ENCODE data around the gene RRAD.
"Not testable (repeated sequence)": the region's sequence is repeated elsewhere in the genome, so short reads cannot be mapped to it uniquely, and the experiment has no call there.

RRAD gene

DNA sequence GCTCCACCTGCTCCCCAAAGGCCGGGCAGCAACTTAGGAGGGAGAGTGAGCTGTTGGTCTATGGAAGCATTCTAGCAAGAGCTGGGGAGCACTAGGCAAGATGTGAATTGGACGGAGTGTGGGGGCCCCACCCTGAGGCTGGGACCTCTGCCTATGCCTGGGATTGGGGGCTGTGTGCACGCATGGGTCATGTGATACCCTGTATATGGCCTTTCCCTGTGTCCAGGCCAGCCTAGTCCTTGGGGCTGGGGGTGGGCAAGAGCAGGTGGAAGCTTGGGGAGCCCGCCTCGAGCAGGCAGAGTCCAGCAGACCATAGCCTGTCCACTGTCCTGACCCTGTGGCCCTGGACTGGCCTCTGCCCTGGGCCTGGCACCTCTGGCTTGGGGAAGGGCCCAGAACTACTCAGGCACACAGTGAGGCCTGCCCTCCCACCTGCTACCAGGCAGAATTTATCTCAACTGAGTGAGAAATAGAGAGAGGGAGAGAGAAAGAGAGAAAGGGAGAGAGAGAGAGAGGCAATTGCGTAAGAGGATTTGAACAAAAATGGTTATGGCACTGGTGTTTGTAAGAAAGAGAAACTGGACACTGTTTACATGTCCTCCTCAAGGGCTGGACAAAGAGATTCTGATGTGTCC is 25.9 kb downstream of the RRAD start:
- peak; percentile 21 for DNase-seq

GRCh38 chr16:66898933-66899309 is 26.4 kb downstream of the RRAD start:
- DNase-seq, result no peak

DNA sequence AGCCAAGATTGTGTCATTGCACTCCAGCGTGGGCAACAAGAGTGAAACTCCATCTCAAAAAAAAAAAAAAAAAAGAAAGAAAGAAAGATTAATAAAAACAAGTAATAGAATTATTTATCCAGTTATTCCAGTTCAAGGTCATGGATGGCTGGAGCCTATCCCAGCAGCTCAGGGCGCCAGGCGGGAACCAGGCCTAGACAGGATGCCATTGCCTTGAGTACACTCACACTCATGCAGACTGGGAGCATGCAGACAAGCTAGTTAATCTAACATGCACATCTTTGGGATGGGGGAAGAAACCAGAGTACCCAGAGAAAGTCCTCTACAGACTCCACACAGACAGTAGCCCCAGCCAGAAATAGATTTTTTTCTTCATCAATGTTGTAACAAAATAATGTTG is 27.1 kb downstream of the RRAD start:
- DNase-seq, result no peak

DNA sequence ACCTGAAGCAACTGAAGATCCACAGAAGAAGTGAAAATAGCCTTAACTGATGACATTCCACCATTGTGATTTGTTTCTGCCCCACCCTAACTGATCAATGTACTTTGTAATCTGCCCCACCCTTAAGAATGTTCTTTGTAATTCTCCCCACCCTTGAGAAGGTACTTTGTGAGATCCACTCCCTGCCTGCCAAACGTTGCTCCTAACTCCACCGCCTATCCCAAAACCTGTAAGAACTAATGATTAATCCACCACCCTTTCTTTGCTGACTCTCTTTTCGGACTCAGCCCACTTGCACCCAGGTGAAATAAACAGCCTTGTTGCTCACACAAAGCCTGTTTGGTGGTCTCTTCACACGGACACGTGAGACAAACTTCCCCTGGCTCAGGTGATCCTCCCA is 28.7 kb downstream of the RRAD start:
- not testable (repeated sequence) for DNase-seq

DNA sequence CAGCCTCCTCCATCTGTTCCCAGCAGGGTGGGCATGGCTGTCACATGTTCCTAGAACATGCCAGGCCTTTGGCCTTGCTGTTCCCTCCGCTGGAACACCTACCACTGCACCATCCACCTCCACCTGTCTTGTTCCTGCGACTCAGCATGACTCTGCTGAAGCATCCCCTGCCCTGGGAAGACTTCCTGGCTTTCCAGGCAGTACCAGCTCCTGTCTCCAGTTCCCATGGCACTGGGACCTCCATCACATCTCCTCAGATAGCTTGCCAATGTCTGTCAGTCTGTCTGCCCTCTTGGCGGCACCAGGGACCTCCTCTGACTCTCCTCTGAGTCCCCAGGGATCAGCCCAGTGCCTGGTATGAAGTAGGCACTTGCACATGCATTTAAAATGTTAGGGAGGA is 29.3 kb downstream of the RRAD start:
- DNase-seq, result no peak

- no peak for DNase-seq
These were observed 29.7 kb downstream of the RRAD start for GRCh38 chr16:66895689-66895979.

DNA sequence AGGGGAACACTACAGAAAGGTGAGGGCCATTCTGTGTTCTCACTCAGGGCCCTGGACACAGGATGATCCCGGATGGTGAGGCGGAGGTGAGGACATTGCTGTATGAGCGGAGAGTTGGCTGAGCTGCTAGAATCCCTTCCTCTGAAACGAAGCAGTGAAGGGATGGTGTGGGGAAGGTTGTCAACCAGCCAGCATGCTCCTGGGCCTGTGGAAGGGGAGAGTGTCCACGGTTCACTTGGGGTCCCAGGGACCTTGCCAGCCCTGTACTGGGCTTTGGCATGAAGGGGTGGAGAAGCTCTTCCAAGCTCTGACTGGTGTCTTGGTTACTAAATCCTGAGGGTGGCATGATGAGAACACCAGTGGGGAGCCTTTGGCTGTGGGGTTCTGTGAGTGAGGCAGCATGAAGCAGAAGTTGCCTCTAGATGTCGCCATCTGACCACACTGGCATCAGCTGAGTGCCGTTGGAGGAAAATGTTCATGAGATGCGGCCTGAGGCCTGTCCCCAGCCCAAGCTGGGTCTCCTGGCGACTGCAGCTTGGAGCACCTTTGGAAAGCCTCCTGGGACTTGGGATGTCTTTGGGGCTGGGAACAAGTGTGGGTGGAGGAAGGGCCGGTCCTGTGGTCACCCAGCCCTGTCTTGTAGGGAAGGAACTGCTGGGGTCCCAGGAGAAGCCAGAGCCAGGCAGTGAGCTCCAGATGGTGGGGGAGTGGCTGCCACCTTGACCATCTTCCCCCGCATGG is 30.2 kb downstream of the RRAD start:
- peak; percentile 71 for DNase-seq

GRCh38 chr16:66894055-66894454 is 31.3 kb downstream of the RRAD start:
- DNase-seq, result no peak

GRCh38 chr16:66891797-66892196 is 33.5 kb downstream of the RRAD start:
- no peak for DNase-seq

- DNase-seq, result no peak
These were observed 34.0 kb downstream of the RRAD start for GRCh38 chr16:66891360-66891759.

DNA sequence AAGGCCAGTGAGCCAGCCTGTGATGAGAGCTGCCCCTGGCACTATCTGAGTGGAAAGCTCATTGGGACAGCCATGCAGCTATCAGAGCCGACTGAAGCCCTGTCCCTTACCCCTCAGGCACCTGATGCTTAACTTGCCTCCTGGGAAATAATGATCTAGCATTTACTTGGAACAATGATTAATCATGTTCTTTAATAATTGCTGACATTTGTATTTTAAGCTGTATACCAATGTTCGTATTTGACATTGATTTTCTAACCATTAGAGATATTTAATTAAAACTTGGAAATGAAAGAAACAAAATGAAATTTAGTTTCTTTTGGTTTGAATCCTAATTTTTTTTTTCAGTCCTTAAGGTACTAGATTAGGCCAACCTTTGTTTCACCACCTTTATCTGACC is 34.5 kb downstream of the RRAD start:
- DNase-seq, result no peak

DNA sequence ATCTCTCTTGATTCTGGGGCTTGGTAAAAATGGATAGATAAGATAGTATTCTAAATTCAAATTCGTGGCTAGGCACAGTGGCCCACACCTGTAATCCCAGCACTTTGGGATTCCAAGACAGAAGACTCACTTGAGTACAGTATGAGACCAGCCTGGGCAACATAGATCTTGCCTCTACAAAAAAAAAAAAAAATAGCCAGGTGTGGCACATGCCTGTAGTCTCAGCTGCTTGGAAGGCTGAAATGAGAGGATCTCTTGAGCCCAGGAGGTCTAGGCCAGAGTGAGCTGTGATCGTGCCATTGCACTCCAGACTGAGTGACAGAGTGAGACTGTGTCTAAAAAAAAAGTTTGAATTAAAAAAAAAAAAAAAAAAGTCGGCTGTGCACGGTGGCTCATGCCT is 35.7 kb downstream of the RRAD start:
- no peak for DNase-seq

- DNase-seq, result no peak
These were observed 36.4 kb downstream of the RRAD start for GRCh38 chr16:66888647-66889615.

DNA sequence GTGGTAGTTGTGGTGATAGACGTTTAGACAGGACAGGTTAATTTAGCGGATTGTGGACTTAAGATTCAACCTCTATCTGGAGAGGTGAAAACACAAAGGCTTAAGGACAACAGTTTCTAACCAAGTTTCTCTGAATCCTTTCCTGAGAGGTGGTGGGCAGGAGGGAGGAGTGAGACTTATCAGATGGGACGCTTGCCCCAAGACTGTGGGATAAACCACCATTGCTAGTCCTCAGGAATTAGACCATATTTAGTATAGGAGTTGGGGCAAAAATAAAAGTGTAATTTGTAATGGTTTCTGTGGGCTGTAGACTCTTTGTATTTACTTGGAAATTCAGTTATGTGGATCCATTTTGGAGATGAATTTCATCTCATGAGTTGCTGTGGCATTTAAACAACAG is 38.4 kb downstream of the RRAD start:
- no peak for DNase-seq

- no peak for DNase-seq
These were observed 39.0 kb downstream of the RRAD start for GRCh38 chr16:66886321-66886720.

DNA sequence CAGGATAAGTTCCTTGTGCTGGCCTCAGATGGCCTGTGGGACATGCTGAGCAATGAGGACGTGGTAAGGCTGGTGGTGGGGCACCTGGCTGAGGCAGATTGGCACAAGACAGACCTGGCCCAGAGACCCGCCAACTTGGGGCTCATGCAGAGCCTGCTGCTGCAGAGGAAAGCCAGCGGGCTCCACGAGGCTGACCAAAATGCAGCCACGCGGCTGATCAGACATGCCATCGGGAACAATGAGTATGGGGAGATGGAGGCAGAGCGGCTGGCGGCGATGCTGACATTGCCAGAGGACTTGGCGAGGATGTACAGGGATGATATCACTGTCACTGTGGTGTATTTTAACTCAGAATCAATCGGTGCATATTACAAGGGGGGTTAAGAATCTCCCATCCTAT is 39.8 kb downstream of the RRAD start:
- no peak for DNase-seq

- DNase-seq, result no peak
These were observed 42.6 kb downstream of the RRAD start for GRCh38 chr16:66882702-66883101.

- no peak for DNase-seq
These were observed 43.3 kb downstream of the RRAD start for GRCh38 chr16:66881964-66882508.

GRCh38 chr16:66881560-66881959 is 43.8 kb downstream of the RRAD start:
- no peak for DNase-seq

GRCh38 chr16:66881014-66881417 is 44.3 kb downstream of the RRAD start:
- DNase-seq, result no peak

GRCh38 chr16:66880288-66881013 is 44.9 kb downstream of the RRAD start, which contains the start of gene PDP2:
TSS of gene PDP2 (plus strand) at chr16:66880515. CDS start at chr16:66884285, 3,770 bp downstream.
- peak; percentile 74 for DNase-seq

DNA sequence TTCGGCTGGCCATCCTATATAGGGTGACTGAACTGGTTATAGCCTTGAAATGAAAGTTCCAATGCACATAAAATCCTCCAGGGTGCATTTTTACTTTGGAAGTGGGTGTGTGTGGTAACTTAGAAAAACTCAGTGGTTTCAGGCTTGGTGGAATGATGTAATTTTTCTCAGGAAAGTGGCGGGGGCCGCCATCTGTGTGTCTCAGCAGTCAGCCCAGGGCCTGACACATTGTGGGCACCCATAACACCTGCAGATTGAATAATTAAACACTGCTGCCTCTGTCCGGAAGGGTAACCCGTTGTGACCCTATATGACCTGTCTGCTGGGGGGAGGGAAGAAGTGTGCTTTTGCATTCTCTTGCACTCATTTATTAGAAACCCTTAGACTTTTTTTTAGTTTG is 47.3 kb downstream of the RRAD start:
- DNase-seq, result no peak

All from 8988T (cell line).